Mammary epithelial cell (primary cell): ENCODE data around the gene CCSAP.

Experiments used
- EZH2 ChIP-seq: IDR thresholded peaks from 2 replicates; pipeline ENCODE4 v1.6.1; 2012; ENCODE audit warnings: low read length, inconsistent platforms, borderline replicate concordance
- TF ChIP-seq, protein P1 (sequence below), 2 donors: IDR thresholded peaks in 1 of 2; conservative IDR thresholded peaks in 1 of 2; 2 replicates each; pipeline ENCODE4 v1.5.1; 2011 to 2012; ENCODE audit warnings: inconsistent platforms in 2 of 2, low read length in 2 of 2, mild to moderate bottlenecking in 2 of 2, control low read depth in 1 of 2, low read depth in 1 of 2; ENCODE audit not compliant: insufficient read depth in 1 of 2; ENCODE audit errors: extremely low read depth in 1 of 2

- TF ChIP-seq EZH2 = no peak
- TF ChIP-seq, protein P1, sequence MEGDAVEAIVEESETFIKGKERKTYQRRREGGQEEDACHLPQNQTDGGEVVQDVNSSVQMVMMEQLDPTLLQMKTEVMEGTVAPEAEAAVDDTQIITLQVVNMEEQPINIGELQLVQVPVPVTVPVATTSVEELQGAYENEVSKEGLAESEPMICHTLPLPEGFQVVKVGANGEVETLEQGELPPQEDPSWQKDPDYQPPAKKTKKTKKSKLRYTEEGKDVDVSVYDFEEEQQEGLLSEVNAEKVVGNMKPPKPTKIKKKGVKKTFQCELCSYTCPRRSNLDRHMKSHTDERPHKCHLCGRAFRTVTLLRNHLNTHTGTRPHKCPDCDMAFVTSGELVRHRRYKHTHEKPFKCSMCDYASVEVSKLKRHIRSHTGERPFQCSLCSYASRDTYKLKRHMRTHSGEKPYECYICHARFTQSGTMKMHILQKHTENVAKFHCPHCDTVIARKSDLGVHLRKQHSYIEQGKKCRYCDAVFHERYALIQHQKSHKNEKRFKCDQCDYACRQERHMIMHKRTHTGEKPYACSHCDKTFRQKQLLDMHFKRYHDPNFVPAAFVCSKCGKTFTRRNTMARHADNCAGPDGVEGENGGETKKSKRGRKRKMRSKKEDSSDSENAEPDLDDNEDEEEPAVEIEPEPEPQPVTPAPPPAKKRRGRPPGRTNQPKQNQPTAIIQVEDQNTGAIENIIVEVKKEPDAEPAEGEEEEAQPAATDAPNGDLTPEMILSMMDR (conservative IDR thresholded peaks at IDR 0.05 in 1 of 2, IDR thresholded peaks at IDR 0.05 in 1 of 2; ENCODE audit: extremely low read depth in 1 of 2, insufficient read depth in 1 of 2, low read depth in 1 of 2, low read length in 2 of 2) = no peak
Observed at GRCh38 chr1:229293528-229294204, 49.2 kb downstream of the CCSAP start.
